Smooth muscle cell (in vitro differentiated cells): ENCODE results near the gene ID3. TPM values are rescaled to one million over a fixed set of nuclear protein-coding genes. Genes with fewer than 3 reads are reported as not detected.

ENCODE experiments used
- DNase-seq: peaks from one replicate; lab custom pipeline; 2025; ENCODE audit not compliant: unreplicated experiment; lab: John Stamatoyannopoulos, UW
- H2AFZ ChIP-seq: fragments of 200-600 bp; sonication (generic); 2 replicates; pipeline ENCODE4 v1.6.0; 2016; ENCODE audit warnings: antibody characterized with exemption, low read depth, mild to moderate bottlenecking
- H3F3A ChIP-seq: fragments of 200-600 bp; sonication (generic); 2 replicates; pipeline ENCODE4 v1.6.0; 2017; ENCODE audit warnings: antibody characterized with exemption, low read depth
- H3K27ac ChIP-seq: fragments of 200-600 bp; sonication (generic); 2 replicates; pipeline ENCODE4 v1.5.1; 2016; ENCODE audit warnings: low read depth, mild to moderate bottlenecking
- H3K27me3 ChIP-seq: fragments of 200-600 bp; sonication (generic); 2 replicates; pipeline ENCODE4 v1.6.1; 2016; ENCODE audit warnings: low read depth, mild to moderate bottlenecking
- H3K36me3 ChIP-seq: fragments of 200-600 bp; sonication (generic); 2 replicates; pipeline ENCODE4 v1.5.1; 2016; ENCODE audit warnings: low read depth
- H3K4me1 ChIP-seq: fragments of 200-600 bp; sonication (generic); 2 replicates; pipeline ENCODE4 v1.5.1; 2016; ENCODE audit warnings: low read depth
- H3K4me2 ChIP-seq: fragments of 200-600 bp; sonication (generic); 2 replicates; pipeline ENCODE4 v1.6.0; 2016; ENCODE audit warnings: mild to moderate bottlenecking
- H3K4me3 ChIP-seq: fragments of 200-600 bp; sonication (generic); 2 replicates; pipeline ENCODE4 v1.5.1; 2016; ENCODE audit warnings: mild to moderate bottlenecking
- H3K79me2 ChIP-seq: fragments of 200-600 bp; sonication (generic); 2 replicates; pipeline ENCODE4 v1.6.0; 2016; ENCODE audit warnings: low read depth, mild to moderate bottlenecking
- H3K9ac ChIP-seq: fragments of 200-600 bp; sonication (generic); 2 replicates; pipeline ENCODE4 v1.6.0; 2016; ENCODE audit warnings: low read depth
- H3K9me3 ChIP-seq: fragments of 200-600 bp; sonication (generic); replicated peaks from 2 replicates; pipeline ENCODE4 v1.5.1; 2016; ENCODE audit warnings: low read depth
- H4K20me1 ChIP-seq: fragments of 200-600 bp; sonication (generic); 2 replicates; pipeline ENCODE4 v1.6.0; 2016; ENCODE audit warnings: low read depth
- WGBS: methylation state at CpG from one replicate; pipeline ENCODE4 v1.1.7; 2016; ENCODE audit warnings: low lambda C conversion rate; 5-methylcytosine and 5-hydroxymethylcytosine counted together
- polyA plus RNA-seq: library from polyadenylated mRNA; unstranded; fragments of >200 nt; fragmentation: Nextera tagmentation; extraction: Ambion mirVana; gene quantifications from 2 replicates; pipeline ENCODE4 v1.2.1, GENCODE V29; 2016
- total RNA-seq: library from RNA; depleted of rRNA; stranded (reverse); fragments of >200 nt; gene quantifications from 2 replicates; pipeline ENCODE4 v1.2.3, GENCODE V29; 2014
- TF ChIP-seq, protein P1 (sequence below): fragments of 200-600 bp; sonication (generic); IDR thresholded peaks from 2 replicates; pipeline ENCODE4 v1.5.1; 2017; ENCODE audit warnings: borderline replicate concordance, mild to moderate bottlenecking, antibody characterized with exemption; ENCODE audit not compliant: insufficient read depth, poor library complexity, severe bottlenecking

ID3 gene
- total and polyA plus RNA-seq, 2 experiments from 2014 or later, result 752 to 929 TPM

DNA sequence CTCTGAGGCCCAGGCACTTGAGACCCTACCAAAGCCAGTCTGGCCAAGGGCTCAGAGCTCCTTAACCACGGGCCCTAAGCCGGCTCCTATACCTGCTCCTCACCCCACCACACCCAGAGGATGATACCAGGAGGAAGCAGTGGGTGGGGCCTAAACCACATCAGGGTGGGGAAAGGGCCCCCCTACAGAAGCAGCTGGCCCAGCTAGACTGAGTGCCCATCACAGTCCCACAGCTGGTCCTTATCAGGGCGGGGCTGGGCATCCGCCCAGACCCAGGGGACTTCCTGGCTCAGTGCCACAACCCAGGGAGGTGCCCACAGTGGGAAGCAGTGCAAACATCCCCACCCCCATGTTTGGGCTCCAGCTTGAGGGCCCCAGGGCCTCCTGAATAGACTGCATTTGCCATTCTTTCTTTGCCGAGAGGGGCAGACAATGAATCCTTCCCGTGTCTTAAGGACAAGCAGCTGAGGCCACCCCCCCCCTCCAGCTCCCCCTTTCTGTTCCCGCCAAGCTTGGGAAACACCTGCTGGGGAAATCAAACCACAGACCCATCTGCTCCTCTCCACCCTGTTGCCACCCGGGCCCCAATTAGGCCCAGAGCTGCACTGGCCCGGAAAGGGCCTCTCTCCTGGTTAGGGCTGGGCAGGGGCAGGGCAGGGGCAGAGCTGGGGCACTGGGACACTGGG lies 34.4 kb downstream of the ID3 start:
- Histone ChIP-seq H3K27me3 (no peaks in the 10 kb centered on the region), H3K36me3 (no peaks in the 10 kb centered on the region), H3K4me2 (no peak overlapping the region), H3K79me2 (no peaks in the 10 kb centered on the region), H3K4me3 (no peak overlapping the region), H3K9ac (no peak overlapping the region), H2AFZ (no peak overlapping the region), H3K27ac (no peak overlapping the region), H3F3A (no peaks in the 10 kb centered on the region), H3K9me3 (no peaks in the 10 kb centered on the region), H3K4me1 (peaks cover 2% of the 10 kb centered on the region), H4K20me1 (no peaks in the 10 kb centered on the region)
- TF ChIP-seq, protein P1, sequence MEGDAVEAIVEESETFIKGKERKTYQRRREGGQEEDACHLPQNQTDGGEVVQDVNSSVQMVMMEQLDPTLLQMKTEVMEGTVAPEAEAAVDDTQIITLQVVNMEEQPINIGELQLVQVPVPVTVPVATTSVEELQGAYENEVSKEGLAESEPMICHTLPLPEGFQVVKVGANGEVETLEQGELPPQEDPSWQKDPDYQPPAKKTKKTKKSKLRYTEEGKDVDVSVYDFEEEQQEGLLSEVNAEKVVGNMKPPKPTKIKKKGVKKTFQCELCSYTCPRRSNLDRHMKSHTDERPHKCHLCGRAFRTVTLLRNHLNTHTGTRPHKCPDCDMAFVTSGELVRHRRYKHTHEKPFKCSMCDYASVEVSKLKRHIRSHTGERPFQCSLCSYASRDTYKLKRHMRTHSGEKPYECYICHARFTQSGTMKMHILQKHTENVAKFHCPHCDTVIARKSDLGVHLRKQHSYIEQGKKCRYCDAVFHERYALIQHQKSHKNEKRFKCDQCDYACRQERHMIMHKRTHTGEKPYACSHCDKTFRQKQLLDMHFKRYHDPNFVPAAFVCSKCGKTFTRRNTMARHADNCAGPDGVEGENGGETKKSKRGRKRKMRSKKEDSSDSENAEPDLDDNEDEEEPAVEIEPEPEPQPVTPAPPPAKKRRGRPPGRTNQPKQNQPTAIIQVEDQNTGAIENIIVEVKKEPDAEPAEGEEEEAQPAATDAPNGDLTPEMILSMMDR, result no peak
- DNase-seq, result no peak
- WGBS, result 83% methylated on average over 9 of the region's 9 CpGs

DNA sequence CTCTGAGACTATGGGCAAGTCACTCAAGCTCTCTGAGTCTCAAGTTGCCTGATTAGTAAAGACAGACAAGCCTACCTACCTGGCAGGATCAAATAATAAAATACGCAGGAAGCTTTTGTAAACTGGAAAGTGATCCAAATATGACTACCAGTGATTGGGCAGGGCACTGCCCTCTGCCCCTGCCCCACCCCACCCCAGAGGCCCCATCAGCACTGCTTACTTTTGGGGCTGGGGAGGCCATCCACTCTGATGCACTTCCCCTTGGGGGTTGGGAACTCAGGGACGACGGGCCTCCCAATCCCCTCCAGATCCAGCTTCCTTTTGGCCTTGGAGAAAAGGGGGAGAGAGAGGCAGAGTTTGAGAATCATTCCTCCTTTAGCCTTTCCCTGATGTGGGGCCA lies 35.1 kb downstream of the ID3 start:
- DNase-seq, result no peak
- WGBS, result 90% methylated on average over 3 of the region's 3 CpGs
- H3K79me2 ChIP-seq, result no peaks in the 10 kb centered on the region
- H3K27me3 ChIP-seq, result no peaks in the 10 kb centered on the region
- H3K4me3 ChIP-seq, result no peak overlapping the region
- no peak overlapping the region for H3K9ac ChIP-seq
- TF ChIP-seq, protein P1, result no peak
- H3K36me3 ChIP-seq, result no peaks in the 10 kb centered on the region
- no peaks in the 10 kb centered on the region for H3K9me3 ChIP-seq
- no peak overlapping the region for H3K4me2 ChIP-seq
- H3K27ac ChIP-seq, result no peak overlapping the region
- no peaks in the 10 kb centered on the region for H3F3A ChIP-seq
- H2AFZ ChIP-seq, result no peak overlapping the region
- H3K4me1 ChIP-seq, result no peaks in the 10 kb centered on the region
- no peaks in the 10 kb centered on the region for H4K20me1 ChIP-seq

DNA sequence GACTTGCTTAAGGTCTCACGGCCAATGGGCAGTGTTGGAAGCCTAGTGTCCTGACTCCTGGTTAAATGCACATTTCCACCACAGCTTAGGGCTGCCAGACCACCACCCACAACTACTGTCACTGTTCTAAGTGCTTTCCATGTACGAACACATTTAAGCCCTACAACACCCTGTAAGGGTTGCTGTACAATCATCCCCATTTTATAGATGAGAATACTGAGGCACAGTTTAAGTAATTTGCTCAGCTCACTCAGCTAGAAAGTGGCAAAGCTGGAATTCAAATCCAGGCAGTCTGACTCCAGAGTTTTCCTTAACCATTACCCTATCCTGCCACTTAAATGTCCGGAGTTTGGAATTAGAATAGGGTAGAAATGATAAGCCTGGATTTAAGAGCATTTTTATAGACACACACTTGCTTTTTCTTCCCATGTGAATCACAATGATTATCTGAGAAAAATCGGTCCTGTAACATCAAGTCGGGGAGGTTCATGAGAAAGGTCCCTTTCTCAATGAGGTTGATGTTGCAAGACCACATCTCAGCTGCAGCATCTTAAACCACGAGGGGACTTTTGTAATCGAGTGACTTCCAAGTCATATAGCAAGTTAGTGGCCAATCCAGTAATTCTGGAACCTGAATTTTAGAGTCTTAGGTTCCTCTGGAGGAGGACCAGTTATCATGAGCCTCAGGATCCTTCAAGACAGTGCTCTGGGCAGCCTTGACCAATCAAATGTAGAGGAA lies 36.9 kb downstream of the ID3 start:
- TF ChIP-seq, protein P1, result no peak
- 85% methylated on average over 7 of the region's 7 CpGs for WGBS
- no peaks in the 10 kb centered on the region for H3F3A ChIP-seq

DNA sequence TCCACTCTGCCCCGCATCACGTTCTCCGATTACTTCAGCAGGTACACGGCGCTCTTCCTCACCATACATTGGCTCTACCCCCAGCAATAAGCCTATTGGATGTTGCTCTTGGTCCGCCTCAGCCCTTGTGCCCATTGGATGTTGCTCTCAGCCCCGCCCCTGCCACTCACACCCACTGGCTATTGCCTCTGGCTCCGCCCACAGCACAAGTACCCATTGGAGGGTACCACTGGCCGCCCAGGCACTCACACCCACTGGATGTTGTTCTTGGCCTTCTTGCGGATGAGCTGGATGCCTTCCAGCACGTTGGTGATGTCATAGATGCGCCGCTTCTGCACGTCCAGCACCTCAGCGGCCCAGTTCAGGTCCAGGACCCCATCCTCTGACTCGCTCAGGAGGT lies 37.7 kb downstream of the ID3 start:
- H3F3A ChIP-seq, result no peaks in the 10 kb centered on the region
- no peaks in the 10 kb centered on the region for H3K36me3 ChIP-seq
- H3K9me3 ChIP-seq, result no peaks in the 10 kb centered on the region
- H3K27ac ChIP-seq, result no peak overlapping the region
- no peak overlapping the region for H3K4me2 ChIP-seq
- H3K27me3 ChIP-seq, result no peaks in the 10 kb centered on the region
- H3K79me2 ChIP-seq, result no peaks in the 10 kb centered on the region
- no peak for DNase-seq
- H3K4me1 ChIP-seq, result no peaks in the 10 kb centered on the region
- H3K4me3 ChIP-seq, result no peak overlapping the region
- H3K9ac ChIP-seq, result no peak overlapping the region
- TF ChIP-seq, protein P1, result no peak
- H4K20me1 ChIP-seq, result no peaks in the 10 kb centered on the region
- H2AFZ ChIP-seq, result no peak overlapping the region
- WGBS, result 91% methylated on average over 13 of the region's 16 CpGs

More for the DNA sequence above, 36.9 kb downstream of the ID3 start:
- Histone ChIP-seq H2AFZ (no peak overlapping the region), H3K4me2 (no peak overlapping the region), H3K79me2 (no peaks in the 10 kb centered on the region), H3K9me3 (no peaks in the 10 kb centered on the region), H3K9ac (no peak overlapping the region), H3K36me3 (no peaks in the 10 kb centered on the region), H3K27me3 (no peaks in the 10 kb centered on the region), H4K20me1 (no peaks in the 10 kb centered on the region), H3K4me1 (no peaks in the 10 kb centered on the region), H3K4me3 (no peak overlapping the region), H3K27ac (no peak overlapping the region)
- no peak for DNase-seq
